NCI-H460 (cell line): ENCODE measurements around the gene TBC1D9. TPM values are rescaled to one million over a fixed set of nuclear protein-coding genes. Genes with fewer than 3 reads are reported as not detected.

Experiments
- DNase-seq: peaks from one replicate; pipeline ENCODE4 v3.0.0-alpha.2; 2016; ENCODE audit warnings: low read depth; ENCODE audit errors: extremely low read depth
- total RNA-seq: library from RNA; depleted of rRNA; stranded (reverse); fragments of >200 nt; shearing (Covaris generic); gene quantifications from 2 replicates; pipeline ENCODE4 v1.2.3, GENCODE V29; 2014

TBC1D9 gene
- total RNA-seq, 1 experiment from 2014 or later: 7.0 TPM

DNA sequence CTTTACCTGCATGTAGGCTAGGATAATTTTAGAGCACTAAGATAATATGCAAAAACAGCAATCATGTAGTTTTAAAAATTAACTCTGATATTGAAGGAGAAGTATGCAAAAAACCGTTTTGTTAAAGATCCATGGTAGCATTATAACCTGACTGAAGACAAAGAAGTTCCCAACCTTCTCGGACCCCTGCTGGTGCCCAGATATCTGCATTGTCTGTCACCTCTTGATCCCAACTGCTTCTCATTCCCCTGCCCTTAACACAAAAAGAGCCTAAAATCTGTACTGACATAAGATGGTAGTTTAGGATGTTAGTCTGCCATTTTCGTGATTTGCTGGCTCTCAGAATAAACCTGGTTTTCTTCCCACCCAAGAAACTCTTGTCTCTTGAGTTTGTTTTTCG, 125.9 kb downstream of the TBC1D9 start:
- DNase-seq: no peak

DNA sequence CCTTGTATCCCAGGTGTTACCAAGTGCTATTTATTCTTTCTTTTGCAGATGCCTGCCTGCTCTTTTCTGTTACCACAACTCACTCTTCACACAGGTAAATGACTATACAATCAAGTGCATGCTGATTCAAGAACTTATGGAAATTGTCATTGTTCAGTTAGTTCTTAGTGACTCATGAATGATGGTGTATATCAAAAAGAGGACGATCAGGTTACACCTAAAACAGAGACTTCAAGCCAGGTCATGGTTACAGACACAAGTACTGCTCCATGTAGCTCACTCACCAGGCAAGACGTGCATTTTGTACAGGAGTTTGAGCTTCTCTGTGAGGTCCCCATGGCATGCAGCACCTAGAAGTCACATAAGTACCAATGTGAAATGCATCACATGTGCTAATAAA, 128.2 kb downstream of the TBC1D9 start:
- DNase-seq: no peak

DNA sequence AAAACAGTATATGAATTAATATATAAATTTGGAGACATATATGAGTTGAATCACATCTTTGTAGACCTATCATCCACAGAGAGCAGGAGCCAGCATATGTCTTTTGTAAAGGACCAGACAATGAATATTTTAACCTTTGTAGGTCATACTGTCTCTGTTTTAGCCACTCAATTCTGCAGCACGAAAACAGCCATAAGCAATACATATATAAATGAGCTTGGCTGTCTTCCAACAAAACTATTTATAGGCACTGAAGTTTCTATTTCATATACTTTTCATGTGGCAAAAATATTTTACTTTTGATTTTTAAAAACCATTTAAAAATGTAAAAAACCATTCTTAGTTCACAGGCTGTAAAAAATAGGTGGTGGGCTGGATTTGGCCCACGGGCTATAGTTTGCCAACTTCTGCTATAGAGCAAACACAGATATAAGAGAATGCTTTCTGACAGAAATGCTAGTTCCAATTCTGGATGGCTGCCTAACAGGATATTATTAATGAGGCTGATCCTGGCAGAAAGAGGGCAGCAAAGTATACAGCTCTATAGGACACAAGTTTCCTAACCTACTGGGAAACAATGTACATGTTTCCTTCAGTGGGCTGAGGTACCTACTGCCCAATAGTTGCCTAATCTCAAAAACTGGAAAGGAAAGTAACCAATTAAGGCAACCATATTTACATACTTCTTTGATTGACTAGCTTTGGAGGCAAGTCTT, 129.4 kb downstream of the TBC1D9 start:
- no peak for DNase-seq

DNA sequence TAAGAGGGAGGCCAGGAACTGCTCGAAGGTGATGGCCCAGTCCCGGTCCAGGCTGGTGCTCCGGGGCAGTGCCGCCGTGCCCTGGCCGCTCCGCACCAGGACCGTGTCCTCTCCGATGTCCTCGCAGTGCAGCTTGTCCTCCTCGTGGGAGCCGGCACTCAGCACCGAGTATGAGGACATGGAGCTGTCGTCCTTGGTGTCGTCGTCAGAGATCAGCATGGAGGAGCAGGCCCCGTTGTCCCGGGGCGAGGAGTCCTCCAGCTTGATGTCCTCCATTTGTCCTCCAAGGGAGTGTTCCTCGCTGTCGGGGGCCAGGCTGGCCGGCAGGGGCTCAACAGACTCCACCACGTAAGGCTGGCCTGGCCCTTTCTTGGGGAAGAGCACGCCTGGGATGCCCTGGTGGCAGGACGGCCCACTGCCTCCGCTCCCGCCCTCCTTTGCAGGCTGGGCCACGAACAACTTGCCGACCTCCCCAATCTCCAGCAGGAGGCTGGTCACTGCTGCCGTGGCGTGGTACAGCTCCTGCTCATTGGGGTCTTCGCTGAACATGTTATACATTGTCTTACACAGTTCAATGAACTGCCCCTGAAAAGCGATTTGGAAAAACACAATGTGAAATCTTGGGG, 133.7 kb downstream of the TBC1D9 start:
- DNase-seq: no peak

DNA sequence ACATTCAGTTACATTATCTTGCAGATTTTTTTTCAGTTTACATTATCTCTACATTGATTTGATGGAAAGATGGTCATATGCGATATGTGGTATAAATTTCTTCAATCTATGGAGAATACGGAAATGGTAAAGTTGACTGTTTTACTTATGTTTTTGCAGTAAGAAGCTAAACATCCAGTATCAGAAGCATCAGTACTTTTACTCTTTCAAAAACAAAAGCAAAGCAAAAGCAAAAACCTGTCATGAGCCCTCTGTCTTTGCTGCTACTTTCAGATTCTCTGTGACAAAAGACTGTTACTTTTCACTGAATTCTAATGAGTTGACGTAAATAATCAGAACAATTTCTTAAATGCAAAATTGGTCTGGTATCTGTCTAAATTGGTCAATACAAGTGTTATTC, 135.0 kb downstream of the TBC1D9 start:
- no peak for DNase-seq

DNA sequence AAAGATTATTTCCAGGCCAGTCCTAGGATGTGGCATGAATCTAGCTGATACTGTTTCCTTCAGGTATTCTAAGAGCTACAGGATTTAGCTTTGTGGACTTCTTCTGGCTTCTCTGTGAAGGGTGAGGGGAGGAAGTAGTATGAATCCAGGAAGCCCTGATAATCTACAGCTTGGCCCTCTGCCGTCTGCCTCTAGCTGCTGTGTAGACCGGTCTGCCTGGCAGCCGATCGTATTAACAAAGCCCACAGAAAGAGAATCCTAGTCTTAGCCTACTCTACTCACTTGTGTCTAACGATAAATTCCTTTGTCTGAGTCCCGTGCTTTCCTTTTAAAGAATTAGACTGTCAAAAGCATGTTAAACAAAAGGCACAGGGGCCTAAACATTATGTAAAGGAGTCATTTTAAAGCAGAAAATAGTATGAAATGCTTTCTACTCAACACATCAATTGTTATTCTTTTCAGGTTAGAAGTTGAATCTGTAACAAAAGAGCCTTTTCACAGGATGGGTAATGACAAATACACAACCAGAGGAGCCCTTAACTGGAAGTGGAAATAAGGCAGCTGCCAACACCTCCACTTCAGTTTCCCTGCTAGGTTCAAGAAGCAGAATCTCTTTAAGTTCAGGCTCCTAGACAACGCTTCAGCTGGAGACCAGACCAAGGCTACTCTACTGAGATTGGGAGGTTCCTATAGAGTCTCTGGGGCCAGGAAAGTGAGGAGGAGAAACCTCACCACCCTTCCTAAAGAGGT, 138.5 kb downstream of the TBC1D9 start:
- no peak for DNase-seq

DNA sequence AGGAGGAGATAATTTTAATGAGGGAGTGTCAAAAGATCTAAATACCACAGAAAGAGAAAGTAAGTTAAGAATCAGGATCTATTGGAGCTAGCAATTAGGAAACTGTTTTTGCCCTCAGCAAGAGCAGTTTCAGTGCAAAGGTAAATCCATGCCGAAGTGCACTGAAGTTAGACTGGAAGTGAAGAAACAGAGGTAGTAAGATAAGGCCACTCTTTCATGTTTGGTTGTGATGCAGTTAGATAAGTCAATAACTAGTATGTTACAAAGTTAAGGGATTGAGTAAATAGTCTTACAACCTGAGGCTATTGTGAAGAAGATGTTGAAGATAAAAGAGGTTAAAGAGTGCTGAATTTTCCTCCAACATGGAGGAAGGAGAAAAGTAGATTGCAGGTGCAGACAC, 140.7 kb downstream of the TBC1D9 start:
- no peak for DNase-seq

DNA sequence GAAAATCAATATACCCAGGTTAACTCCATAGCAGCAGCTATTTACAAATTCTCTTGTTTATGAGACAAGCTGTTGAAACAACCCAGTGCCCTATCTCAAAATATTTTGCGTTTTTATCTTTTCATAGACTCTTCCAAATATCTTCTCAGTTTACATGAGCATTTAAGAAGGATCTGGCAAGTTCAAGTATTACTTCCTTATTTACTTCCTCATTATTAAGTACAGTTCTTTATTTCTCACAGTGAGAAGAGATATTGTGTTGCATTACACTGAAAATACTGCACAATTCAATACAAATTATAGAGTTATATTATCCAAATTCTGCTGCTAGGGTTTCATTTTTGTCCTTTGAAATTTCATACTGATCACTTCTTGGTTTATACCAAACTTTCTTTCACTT, 143.8 kb downstream of the TBC1D9 start:
- DNase-seq: no peak

DNA sequence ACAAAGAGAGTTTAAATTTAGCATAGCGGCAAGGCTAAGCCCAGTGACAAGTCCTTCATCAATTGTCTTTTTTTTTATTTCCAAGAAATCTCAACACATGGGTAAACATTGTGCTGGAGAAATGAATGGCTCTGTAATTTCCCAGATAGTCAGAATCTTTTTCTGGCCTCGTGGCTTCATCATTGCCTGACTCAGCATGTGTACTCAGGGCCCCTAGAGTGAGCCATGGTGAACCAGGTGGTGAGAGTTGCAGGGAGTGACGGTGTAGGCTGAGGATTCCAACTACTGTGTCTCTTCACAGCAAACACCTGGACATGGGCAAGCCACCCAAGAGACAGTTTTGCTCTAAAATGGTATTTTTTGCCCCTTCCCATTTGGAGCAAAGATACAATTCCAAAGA, 144.3 kb downstream of the TBC1D9 start:
- no peak for DNase-seq

DNA sequence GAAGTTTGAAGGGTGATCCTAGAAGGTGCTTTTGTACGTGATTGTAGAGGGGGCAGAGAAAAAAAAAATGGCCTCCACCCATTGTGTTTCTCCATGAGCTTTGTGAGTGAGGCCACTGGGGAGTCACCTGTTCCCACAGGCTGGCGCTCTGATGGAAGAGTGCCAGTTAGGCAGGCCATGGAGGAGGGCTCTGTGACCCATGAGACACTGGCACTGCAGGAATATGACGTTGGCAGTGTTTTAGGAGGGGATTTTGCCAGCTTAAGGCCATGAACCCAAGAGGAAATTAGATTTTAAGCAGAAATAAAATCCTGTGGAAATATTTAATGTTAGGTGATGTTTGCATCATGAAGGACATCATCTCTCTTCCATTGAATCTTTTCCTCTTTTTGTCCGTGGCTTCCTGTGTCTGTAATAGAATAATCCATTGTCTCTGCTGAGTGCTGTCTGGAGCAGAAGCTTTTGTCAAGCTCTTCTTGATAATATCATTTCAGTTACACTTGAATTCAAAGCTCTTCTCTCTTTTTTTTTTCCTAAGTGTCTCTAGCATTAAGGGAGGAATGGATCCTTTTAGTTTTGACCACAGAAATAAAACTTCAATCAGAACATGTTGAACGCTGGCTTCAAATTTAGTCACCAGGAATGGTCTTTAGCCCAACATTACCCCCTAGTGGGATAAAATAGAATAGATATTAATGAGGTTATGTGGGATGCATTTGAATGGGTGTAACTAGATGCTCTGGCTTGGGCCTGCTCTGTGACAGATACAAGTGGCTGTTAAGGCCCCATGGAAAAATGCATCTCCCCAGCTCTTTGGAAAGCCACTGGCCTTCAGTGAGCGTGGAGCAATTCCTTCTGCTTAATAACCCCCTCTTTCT, 146.4 kb downstream of the TBC1D9 start:
- DNase-seq: peak; percentile 49

DNA sequence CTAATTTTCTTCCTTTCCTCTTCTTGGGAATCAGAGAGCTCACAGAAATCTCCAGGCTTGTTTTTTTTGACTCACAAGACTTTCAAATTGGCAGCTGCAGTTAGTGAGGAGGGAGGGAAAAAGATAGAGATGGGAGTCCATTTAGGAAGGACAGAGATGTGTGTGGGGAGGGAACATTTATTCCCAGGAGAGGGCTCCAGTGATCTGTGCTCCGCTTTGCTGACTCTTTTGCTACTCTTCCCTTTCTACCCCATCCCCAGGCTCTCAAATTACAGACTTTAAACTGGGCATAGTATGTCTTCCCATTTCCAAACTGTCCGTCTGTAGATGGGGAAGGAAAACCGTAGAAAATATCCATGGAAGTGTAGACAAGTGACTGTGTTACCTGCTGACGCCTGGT, 148.3 kb downstream of the TBC1D9 start:
- no peak for DNase-seq

DNA sequence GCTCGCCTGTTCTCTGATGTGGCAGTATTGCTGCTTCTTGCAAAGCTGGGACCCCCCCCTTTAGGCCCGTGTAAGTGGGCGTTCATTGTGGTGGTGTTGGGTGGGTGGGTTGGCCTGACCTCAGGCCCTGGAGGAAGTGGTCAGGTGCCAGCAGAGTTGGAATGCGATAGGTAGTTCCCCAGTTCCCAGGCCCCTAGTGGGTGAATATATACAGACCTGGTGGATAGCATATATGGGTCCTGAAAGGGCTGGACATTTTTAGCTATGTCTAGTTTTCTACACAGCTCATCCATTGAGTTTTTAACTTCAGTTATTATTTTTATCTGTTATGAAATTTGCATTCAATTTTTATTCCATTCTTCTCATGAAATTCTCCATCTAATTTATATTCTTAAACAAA, 151.6 kb downstream of the TBC1D9 start:
- DNase-seq: no peak

DNA sequence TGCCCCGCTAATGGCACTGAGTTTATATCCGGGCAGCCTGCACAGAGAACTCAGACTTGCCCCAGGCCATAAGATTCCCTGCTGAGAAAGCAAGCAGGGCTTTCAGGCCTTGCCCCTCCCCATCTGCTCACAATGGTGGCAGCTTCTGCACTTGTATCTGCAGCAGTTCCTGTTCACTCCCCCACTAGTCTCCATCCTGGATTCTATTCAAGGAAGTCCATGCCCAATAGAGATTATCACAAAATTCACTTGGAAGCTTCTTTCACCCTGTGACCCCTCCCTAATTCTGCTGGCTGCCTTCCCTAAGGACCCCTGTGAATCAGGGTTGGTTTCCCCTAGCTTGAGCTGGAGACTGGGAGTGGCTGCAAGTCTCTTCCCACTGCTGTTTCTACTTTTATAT, 152.9 kb downstream of the TBC1D9 start:
- DNase-seq: no peak

DNA sequence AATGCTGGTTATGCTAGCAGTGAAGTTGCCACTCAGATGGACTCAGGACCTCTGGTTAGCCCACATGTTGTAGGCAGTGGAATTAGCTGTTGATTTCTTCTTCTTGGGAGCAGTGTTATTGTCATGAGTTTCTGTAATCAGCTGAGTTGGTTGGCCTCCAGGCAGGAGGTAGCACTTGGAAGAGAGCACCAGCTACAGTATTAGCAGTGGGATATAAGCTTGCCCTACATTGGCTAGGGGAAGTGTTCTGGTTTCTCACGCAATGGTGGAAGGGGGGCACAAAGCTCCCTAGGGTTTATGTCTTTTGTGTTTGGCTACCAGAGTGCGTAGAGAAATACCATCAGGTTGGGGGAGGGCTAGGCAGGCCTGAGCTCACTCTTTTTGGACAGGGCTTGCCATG, 153.5 kb downstream of the TBC1D9 start:
- DNase-seq: no peak

DNA sequence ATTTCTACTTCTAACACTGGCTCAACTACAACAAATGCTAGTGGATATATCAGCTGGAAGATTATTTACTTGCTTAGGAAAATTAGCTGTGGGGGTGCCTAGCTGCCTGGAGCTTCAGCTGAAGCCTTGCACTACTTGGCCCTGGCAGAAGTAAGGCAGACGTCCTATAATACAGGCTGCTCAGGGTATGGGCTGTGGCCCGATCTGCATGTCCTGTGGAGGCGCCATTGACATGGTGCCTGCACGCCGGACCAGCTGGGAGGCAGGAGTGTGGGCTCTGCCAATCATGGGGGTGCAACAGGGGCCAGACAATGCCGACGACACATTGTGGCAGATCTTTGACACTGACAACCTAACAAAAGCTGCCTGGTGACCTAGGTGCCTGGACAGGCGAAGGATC, 155.8 kb downstream of the TBC1D9 start:
- DNase-seq: no peak

DNA sequence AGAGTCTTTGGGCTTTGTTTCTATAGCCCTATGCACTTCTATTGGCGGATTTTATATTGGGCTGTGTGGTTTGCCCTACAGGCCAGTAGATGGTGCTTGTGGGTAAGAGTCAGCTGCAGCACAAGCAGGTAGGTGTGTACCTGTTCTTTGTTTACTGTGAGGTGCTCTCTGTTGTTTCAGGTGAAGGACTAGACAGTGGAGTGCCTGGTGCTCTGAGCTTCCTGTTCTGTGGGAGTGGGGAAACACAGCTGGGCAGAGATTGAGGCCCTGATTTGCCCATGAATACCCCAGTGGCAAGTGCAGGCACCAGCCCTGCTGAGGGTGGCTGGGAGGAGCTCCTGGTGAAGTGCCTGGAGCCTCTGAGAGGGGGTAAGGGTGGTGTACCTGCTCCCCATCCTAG, 161.1 kb downstream of the TBC1D9 start:
- DNase-seq: peak; percentile 18

DNA sequence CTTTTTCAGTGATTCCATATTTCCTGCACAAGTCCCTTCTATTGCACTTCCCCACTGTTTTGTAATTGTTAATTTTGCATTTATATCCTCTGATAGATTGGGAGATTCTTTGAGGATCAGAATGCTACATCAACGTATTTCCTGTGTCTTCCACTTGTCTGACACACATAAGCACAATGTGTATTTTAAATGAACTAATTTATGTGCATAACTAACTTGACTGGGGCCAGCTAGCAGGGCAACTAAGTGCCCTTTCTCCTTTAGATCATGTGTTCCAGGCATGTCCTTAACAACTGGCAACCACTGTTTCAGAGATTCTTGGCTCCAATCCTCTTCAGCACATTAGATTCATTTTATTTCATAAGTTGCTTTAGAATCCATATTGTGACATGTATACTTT, 171.7 kb downstream of the TBC1D9 start:
- no peak for DNase-seq

DNA sequence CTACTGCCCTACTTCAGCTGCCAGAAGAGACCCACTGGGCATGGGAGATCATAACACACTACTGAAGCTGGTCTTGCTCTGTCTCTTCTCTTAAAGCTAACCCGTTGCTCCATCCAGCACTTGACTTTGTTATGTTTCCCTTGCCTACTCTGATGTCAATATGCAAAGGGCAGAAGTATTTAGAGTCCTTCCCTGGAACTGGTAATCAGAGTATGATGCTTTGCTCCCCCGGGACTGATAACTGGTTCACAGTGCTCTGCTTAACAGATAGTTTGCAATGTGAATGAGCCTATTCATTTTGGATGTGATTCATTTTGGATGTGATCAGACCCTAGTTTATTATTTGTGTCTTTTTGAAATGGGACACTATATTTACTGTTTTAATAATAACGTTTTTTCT, 175.1 kb downstream of the TBC1D9 start:
- DNase-seq: no peak

DNA sequence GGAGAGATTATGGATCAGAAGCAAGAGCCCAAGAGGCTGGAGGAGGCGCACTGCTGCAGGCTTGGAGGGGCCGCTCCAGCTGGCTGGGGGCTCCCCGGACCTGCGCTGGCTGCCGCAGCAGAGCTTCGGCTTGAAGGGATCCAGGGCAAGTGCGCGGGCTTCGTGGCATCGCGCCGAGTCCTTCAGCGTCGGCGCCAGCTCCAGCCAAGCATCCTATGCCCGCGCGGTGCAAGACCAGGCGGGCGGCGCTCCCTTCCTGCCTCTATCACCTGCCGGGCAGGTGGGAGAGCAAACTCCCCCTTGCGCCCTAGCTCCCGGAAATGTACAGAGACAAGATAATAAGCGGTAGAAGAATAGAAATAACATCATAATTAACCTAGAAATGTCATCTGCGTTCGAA, 176.9 kb downstream of the TBC1D9 start:
- DNase-seq: no peak

DNA sequence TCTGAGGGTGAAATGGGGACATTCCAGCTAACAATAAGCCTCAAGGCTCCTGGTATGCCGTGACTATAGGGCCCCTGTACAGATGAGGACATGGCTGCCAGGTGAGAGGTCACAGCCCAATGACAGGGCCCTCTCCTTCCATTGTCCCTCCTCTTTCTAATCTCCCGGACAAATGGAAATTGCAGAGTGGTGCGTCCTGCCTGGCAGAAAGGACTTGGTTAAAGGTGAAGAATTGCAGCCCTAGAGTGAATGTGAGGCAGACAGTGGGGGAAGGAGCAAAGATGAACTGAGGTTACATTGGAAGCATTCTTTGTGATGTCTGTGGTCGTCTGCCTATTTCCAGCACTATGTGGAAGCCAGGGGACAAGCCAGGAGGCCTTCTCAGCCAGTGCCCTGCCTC, 180.7 kb downstream of the TBC1D9 start:
- no peak for DNase-seq

DNA sequence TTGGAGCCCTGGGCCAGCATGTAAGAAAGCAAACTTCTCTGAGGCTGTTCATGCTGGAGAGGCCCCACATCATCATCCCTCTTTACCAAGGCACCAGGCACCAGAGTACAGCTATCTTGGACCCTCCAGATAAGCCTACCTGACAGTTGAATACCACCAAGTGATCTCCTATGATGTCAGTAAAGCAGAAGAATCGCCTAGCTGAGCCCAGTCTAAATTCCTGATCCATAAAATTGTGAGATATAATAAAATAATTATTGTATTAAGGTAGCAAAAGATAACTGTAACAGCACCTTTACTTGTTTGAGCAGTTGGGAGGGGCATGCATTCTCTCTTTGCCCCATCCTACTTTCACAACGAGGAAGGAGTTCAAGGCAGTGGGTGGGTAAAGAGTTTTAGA, 184.6 kb downstream of the TBC1D9 start:
- DNase-seq: no peak
